HG03342 (cell line): ENCODE results near the gene HOXA7.

Experiments used
- ATAC-seq: cut with Tn5 transposase; IDR thresholded peaks from one replicate; pipeline ENCODE4 v1.9.1; 2021; ENCODE audit warnings: mild to moderate bottlenecking, moderate library complexity; ENCODE audit not compliant: unreplicated experiment

Gene HOXA7

GRCh38 chr7:27109466-27110185, 46.8 kb downstream of the HOXA7 start:
- ATAC-seq, result no peak

- ATAC-seq, result no peak
Observed at GRCh38 chr7:27108390-27109127, 47.9 kb downstream of the HOXA7 start.

- no peak for ATAC-seq
Observed at GRCh38 chr7:27107391-27108381, 48.8 kb downstream of the HOXA7 start.

GRCh38 chr7:27106901-27107240, 49.6 kb downstream of the HOXA7 start:
- ATAC-seq, result no peak

- no peak for ATAC-seq
Observed at GRCh38 chr7:27106181-27106900, 50.1 kb downstream of the HOXA7 start.

- ATAC-seq, result no peak
Observed at GRCh38 chr7:27105301-27106031, 51.0 kb downstream of the HOXA7 start.

- no peak for ATAC-seq
Observed at GRCh38 chr7:27104341-27105058, 52.0 kb downstream of the HOXA7 start.
